ENCODE measurements around the gene IFNG. TPM values are rescaled to one million over a fixed set of nuclear protein-coding genes. Genes with fewer than 3 reads are reported as not detected.

IFNG gene
- total and polyA plus RNA-seq, 9 of the 15 experiments (the other 6 are each of a cell fraction or from before 2014, with no cell fraction given), result 0.38 TPM; not detected in 8

- TF ChIP-seq MEF2D (tag; conservative IDR thresholded peaks at IDR 0.05; ENCODE audit: low read depth), result no peak
- no peak for TF ChIP-seq BMI1 (IDR thresholded peaks at IDR 0.05; ENCODE audit: low read length)
- no peak for TF ChIP-seq ZNF76 (CRISPR knock-in tag; IDR thresholded peaks at IDR 0.05; ENCODE audit: borderline replicate concordance)
- TF ChIP-seq KDM4B (IDR thresholded peaks at IDR 0.05; ENCODE audit: borderline replicate concordance in 2 of 2, low read depth in 1 of 2), result no peak
These were observed 47.7 kb upstream of the IFNG start (continued) for GRCh38 chr12:68207276-68207675.

DNA sequence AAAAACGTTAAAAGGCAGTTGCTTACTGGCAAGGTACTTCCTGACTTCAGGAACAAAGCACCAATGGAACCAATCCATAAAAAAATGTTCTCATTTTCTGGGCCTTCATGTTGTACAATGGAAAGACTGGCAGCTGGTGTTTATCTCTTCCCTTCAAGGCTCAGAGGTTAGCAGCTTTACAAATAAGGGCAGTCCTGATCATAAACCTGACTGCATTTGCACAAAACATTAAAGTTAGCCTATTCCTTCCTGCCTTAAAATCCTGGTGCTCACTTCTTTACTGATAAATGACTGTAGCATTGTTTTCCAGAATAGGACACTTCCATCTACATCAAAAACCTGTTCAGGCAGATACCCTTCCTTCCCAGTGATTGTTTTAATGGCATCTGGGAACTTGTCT, 46.9 kb upstream of the IFNG start:
- H3K4me1 ChIP-seq (replicated peaks in 1 of 2; ENCODE audit: control insufficient read depth in 2 of 2, insufficient read depth in 2 of 2, low read length in 2 of 2), result no peaks in the 10 kb centered on the region; a peak in 2 of 5 replicates
- CTCF ChIA-PET (ENCODE audit: low intra/inter-chr PET ratio), result interaction anchor here (0.6 kb wide), 1 partner anchor 126 kb away, joined by 3 read pairs; no protein-coding TSS in a partner anchor
- BruUV-seq (replicated peaks), result no TSS peak
- H3K36me3 ChIP-seq (ENCODE audit: control insufficient read depth, insufficient read depth, low read length), result no peaks in the 10 kb centered on the region
- H2AFZ ChIP-seq (ENCODE audit: low read depth, low read length), result no peak overlapping the region
- in situ Hi-C loops (cut with MboI) (no loop called here), intact Hi-C loops (cut with micrococcal nuclease) (no loop called here)
- POLR2A ChIA-PET, result interaction anchor here (1.0 kb wide), 1 partner anchor 10 kb away, joined by 3 read pairs; no protein-coding TSS in a partner anchor
- H3K4me2 ChIP-seq (ENCODE audit: insufficient read depth, low read length), result no peak overlapping the region
- H3K79me2 ChIP-seq (ENCODE audit: control insufficient read depth, insufficient read depth, low read length), result no peaks in the 10 kb centered on the region
- no peaks in the 10 kb centered on the region for H3K9me1 ChIP-seq (ENCODE audit: control insufficient read depth, insufficient read depth, low read length)
- no peak overlapping the region for H3K27ac ChIP-seq (ENCODE audit: extremely low read depth, low read depth, low read length)
- FAIRE-seq, result no peak
- H3K9ac ChIP-seq (ENCODE audit: insufficient read depth in 1 of 2, low read depth in 2 of 2, low read length in 2 of 2), result no peak overlapping the region
- H3K9me3 ChIP-seq (replicated peaks; ENCODE audit: control insufficient read depth, insufficient read depth, low read depth, low read length), result no peaks in the 10 kb centered on the region
- no peaks in the 10 kb centered on the region for H4K20me1 ChIP-seq (replicated peaks; ENCODE audit: control insufficient read depth, insufficient read depth, low read length)
- no peak overlapping the region for H3K4me3 ChIP-seq
- H3K27me3 ChIP-seq (ENCODE audit: control insufficient read depth in 2 of 2, insufficient read depth in 2 of 2, low read length in 2 of 2), result no peaks in the 10 kb centered on the region
- WGBS (ENCODE audit: insufficient coverage, low coverage, missing lambda C conversion rate), result 0% methylated on average over 1 of the region's 1 CpG
- no peak for ATAC-seq
- no peak for TF ChIP-seq ZBED1 (IDR thresholded peaks at IDR 0.05)
- TF ChIP-seq CEBPG (CRISPR knock-in tag; IDR thresholded peaks at IDR 0.05), result no peak
- no peak for TF ChIP-seq CEBPG (tag; conservative IDR thresholded peaks at IDR 0.05 in 1 of 2, IDR thresholded peaks at IDR 0.05 in 1 of 2)
- no peak for TF ChIP-seq NRF1 (conservative IDR thresholded peaks at IDR 0.05 in 1 of 2, IDR thresholded peaks at IDR 0.05 in 1 of 2)
- no peak for DNase-seq (ENCODE audit: extremely low read depth in 1 of 4, low spot score in 3 of 4)

Data from K562 (cell line).